Colonic mucosa (tissue), 4 donors: Measurements from ENCODE around the gene ACVR1. TPM values are rescaled to one million over a fixed set of nuclear protein-coding genes. Genes with fewer than 3 reads are reported as not detected.
"Not testable (repeated sequence)": the region's sequence is repeated elsewhere in the genome, so short reads cannot be mapped to it uniquely, and the experiment has no call there.

Source experiments
- DNase-seq: peaks from one replicate; pipeline ENCODE4 v3.0.0-alpha.2; 2020
- H3K27ac ChIP-seq: fragments of 200-600 bp; one replicate; pipeline ENCODE4 v1.8.0; 2021
- H3K27me3 ChIP-seq: fragments of 200-600 bp; one replicate; pipeline ENCODE4 v1.8.0; 2021
- H3K36me3 ChIP-seq: fragments of 200-600 bp; one replicate; pipeline ENCODE4 v1.8.0; 2021
- H3K4me1 ChIP-seq: fragments of 200-600 bp; one replicate; pipeline ENCODE4 v1.8.0; 2021; ENCODE audit warnings: mild to moderate bottlenecking
- H3K4me3 ChIP-seq: fragments of 200-600 bp; one replicate; pipeline ENCODE4 v1.8.0; 2021
- H3K9ac ChIP-seq, 2 donors: one replicate each; pipeline ENCODE4 v1.7.0; 2013; ENCODE audit warnings: control low read depth in 2 of 2, low read depth in 2 of 2, low read length in 2 of 2
- H3K9me3 ChIP-seq: fragments of 200-600 bp; one replicate; pipeline ENCODE4 v1.8.0; 2021
- CTCF ChIP-seq: fragments of 200-600 bp; IDR thresholded peaks from one replicate; pipeline ENCODE4 v1.8.0; 2022; ENCODE audit warnings: antibody characterized with exemption, mild to moderate bottlenecking
- intact Hi-C: fragments of 100-400 bp; cut with DNase I; formaldehyde crosslinking; loops from one replicate; pipeline ENCODE4 v1.14.1; 2022
- total RNA-seq, 2 donors: library from RNA; stranded (reverse); fragmentation: NEBNext Ultra II Directional in 1 of 2; extraction: Animal tissue kit (Norgen Biotek cat#: 25700) in 1 of 2; gene quantifications; one replicate each; pipeline ENCODE4 v1.2.1, GENCODE V29; 2021
- donor health status: healthy.
- donor health status: DM: no; HTN: no; CAD: no.
- donor health status: DM: no; HTN: no; CAD: no.

ACVR1 gene
- total RNA-seq, 2 donors from 2014 or later, result 15.8 to 18.0 TPM

- intact Hi-C loops, result no loop called here
- TF ChIP-seq CTCF, result no peak
- no peaks in the 10 kb centered on the region for H3K4me1 ChIP-seq
Measured at GRCh38 chr2:157833721-157834120, 42.4 kb downstream of the ACVR1 start.

GRCh38 chr2:157831573-157832315 lies 44.4 kb downstream of the ACVR1 start:
- Histone ChIP-seq H3K4me1 (no peaks in the 10 kb centered on the region), H3K27ac (no peak overlapping the region), H3K27me3 (no peaks in the 10 kb centered on the region), H3K9ac (no peak overlapping the region), H3K36me3 (no peaks in the 10 kb centered on the region), H3K9me3 (no peaks in the 10 kb centered on the region), H3K4me3 (no peak overlapping the region)
- intact Hi-C loops, result no loop called here
- DNase-seq, result no peak
- TF ChIP-seq CTCF, result no peak

More at GRCh38 chr2:157833721-157834120, 42.4 kb downstream of the ACVR1 start:
- no peak for DNase-seq
- H3K27ac ChIP-seq, result no peak overlapping the region
- no peaks in the 10 kb centered on the region for H3K36me3 ChIP-seq
- H3K9ac ChIP-seq, result no peak overlapping the region
- H3K4me3 ChIP-seq, result no peak overlapping the region
- no peaks in the 10 kb centered on the region for H3K27me3 ChIP-seq
- no peaks in the 10 kb centered on the region for H3K9me3 ChIP-seq

GRCh38 chr2:157830696-157831570 lies 45.2 kb downstream of the ACVR1 start:
- no peaks in the 10 kb centered on the region for H3K9me3 ChIP-seq
- H3K4me1 ChIP-seq, result no peaks in the 10 kb centered on the region
- intact Hi-C loops, result no loop called here
- TF ChIP-seq CTCF, result no peak
- DNase-seq, result no peak
- no peak overlapping the region for H3K4me3 ChIP-seq
- H3K27ac ChIP-seq, result no peak overlapping the region
- no peaks in the 10 kb centered on the region for H3K27me3 ChIP-seq
- no peak overlapping the region for H3K9ac ChIP-seq
- no peaks in the 10 kb centered on the region for H3K36me3 ChIP-seq

GRCh38 chr2:157830266-157830665 lies 45.9 kb downstream of the ACVR1 start:
- Histone ChIP-seq H3K4me3 (no peak overlapping the region), H3K27me3 (no peaks in the 10 kb centered on the region), H3K27ac (no peak overlapping the region), H3K9me3 (no peaks in the 10 kb centered on the region), H3K36me3 (no peaks in the 10 kb centered on the region), H3K4me1 (no peaks in the 10 kb centered on the region), H3K9ac (no peak overlapping the region)
- TF ChIP-seq CTCF, result no peak
- intact Hi-C loops, result no loop called here
- DNase-seq, result no peak

GRCh38 chr2:157827377-157827776 lies 48.8 kb downstream of the ACVR1 start:
- TF ChIP-seq CTCF, result no peak
- intact Hi-C loops, result no loop called here
- no peaks in the 10 kb centered on the region for H3K36me3 ChIP-seq

GRCh38 chr2:157826644-157827043 lies 49.5 kb downstream of the ACVR1 start:
- DNase-seq, H3K4me1 ChIP-seq, H3K27ac ChIP-seq, intact Hi-C loops, H3K4me3 ChIP-seq, H3K9me3 ChIP-seq, H3K27me3 ChIP-seq, H3K36me3 ChIP-seq, H3K9ac ChIP-seq: not testable (repeated sequence)

More at GRCh38 chr2:157827377-157827776, 48.8 kb downstream of the ACVR1 start:
- no peak overlapping the region for H3K9ac ChIP-seq
- no peaks in the 10 kb centered on the region for H3K4me1 ChIP-seq
- H3K27ac ChIP-seq, result no peak overlapping the region
- no peak overlapping the region for H3K4me3 ChIP-seq
- no peaks in the 10 kb centered on the region for H3K9me3 ChIP-seq
- DNase-seq, result no peak
- no peaks in the 10 kb centered on the region for H3K27me3 ChIP-seq
